GM19397 (cell line): ENCODE results near the gene MT1F.
A peak's percentile ranks its signal among the peaks of the same experiment; 100 is the strongest.

Source experiments
- ATAC-seq: cut with Tn5 transposase; IDR thresholded peaks from one replicate; pipeline ENCODE4 v1.9.1; 2021; ENCODE audit warnings: mild to moderate bottlenecking, moderate library complexity; ENCODE audit not compliant: unreplicated experiment

The MT1F gene

DNA sequence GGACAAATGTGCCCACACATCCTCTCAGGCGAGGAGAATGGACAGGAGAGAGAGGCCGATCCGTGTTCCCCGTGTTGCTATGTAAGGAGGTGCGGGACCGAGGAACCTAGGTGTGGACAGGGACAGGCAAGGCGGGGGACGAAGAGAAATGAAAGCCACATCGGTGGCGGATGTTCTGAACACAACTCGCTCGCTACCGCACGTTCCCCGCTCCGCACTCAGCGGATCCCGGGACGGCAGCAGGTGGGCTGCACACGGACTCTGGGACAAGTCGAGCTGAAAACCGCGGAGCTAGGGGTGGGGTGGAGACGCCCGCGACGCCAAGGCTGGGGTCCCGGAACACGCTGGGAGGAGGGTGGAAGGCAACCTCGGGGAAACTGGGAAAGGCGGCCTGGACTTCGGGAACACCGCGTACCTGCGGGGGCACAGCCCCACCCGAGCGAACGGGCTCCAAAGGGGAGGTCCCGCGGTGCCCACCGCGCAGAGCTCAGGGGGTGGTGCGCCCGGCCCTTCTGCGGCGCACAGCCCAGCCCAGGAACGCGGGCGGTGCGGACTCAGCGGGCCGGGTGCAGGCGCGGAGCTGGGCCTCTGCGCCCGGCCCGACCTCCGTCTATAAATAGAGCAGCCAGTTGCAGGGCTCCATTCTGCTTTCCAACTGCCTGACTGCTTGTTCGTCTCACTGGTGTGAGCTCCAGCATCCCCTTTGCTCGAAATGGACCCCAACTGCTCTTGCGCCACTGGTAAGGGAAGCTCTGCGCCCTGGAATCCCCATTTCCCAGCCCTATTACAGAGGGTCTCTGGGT, 32.4 kb upstream of the MT1F start, which contains the start of gene MT1E:
Gene MT1E, plus strand, starts transcription at position 642 of the 803 bp plus-strand sequence. Its CDS starts 71 bp downstream, at position 713.
- ATAC-seq = peak; percentile 70

- no peak for ATAC-seq
Observed at GRCh38 chr16:56625943-56626654, 31.7 kb upstream of the MT1F start.

GRCh38 chr16:56626685-56627084, 31.1 kb upstream of the MT1F start:
- ATAC-seq = no peak

DNA sequence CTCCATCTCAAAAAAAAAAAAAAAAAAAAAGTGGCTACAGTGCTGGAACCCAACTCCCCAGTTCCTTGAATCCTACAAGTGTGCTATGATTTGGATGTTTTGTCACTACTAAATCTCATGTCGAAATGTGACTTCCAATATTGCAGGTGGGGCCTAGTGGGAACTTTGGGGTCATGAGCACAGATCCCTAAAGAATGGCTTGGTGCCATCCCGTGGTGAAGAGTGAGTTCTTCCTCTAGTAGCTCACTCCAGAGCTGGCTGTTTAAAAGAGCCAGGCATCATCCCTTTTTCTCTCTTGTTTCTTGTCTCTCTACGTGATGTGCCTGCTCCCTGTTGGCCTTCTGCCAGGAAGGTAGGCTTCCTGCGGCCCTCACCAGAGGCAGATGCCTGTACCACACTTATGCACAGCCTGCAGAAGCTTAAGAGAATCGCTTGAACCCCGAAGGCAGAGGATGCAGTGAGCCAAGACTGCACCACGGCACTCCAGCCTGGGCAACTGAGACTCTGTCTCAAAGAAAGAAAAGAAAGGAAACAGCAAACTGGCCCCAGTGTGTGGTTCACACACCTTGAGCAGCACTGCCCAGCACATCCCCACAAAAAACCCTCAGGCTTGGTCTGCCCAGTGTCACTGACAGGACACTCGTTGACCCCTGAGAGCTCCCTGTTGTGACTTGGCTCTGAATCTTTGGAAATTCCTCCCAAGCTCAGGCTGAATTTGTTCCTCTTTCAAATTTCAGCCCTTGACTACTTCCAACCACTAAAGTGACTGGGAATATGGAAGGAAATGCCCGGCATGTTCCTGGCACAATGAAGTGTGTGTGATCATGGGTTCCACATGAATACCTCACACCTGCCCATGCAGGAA, 29.0 kb upstream of the MT1F start:
- no peak for ATAC-seq

DNA sequence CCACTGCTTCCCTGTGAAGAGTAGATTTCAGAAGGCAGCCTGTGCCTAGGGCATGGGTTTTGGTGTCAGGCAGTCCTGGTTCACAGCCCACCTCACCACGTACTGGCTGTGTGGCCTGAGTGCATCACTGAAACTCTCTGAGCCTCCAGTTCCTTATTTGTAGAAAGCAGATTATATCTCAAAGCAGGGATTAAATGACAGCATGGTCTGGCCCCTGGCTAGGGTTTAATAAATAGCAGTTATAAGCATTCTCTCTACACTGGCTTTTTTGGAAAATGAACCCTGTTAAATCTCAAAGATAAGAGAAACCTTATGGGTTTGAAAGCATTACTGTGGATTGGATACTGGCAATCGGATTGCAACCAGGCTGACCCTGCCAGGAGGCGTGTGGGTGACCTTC, 28.2 kb upstream of the MT1F start:
- no peak for ATAC-seq

DNA sequence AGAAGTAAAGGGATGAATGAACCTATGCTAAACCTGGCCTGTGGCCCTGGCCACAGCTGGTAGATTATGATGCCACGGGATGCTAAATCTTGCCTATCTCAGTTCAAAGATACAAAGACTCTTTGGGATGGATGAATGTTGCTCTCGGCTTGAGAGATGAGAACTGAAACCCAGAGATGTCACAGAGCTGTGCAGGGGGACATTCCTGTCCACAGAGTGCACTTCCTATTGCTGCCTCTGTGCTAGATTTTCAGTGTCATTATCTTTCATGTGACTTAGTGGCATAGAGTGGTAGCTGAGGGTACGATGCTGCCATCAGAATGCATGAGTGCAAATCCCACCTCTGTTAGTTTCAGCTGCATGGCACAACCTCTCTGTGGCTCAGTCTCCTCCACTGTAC, 27.6 kb upstream of the MT1F start:
- peak; percentile 60 for ATAC-seq

DNA sequence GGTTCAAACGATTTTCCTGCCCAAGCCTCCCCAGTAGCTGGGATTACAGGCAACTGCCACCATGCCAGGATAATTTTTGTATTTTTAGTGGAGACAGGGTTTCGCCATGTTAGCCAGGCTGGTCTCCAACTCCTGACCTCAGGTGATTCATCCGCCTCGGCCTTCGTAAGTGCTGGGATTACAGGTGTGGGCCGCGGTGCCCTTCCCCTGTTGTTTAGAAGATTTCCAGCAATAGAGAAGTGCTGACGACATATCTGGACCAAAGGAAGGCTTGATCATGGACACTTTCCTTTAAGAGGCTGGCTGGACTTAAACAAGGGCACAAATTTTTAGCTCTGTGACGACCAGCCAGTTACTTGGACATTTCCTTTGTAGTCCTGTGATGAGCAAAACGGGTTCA, 26.6 kb upstream of the MT1F start:
- no peak for ATAC-seq

DNA sequence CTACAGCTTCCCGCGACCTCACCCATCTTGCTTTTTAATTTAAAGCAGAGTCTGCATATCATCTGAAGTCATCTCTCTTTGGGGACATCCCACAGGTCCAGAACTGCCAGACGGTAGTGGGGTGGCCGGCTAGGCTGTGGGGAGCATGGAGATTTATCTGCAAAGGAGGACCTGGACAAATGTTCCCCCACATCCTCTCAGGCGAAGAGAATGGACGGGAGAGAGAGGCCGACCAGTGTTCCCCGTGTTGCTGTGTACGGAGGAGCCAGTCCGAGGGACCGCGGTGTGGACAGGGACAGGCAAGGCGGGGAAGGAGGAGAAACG, 26.0 kb upstream of the MT1F start:
- no peak for ATAC-seq

DNA sequence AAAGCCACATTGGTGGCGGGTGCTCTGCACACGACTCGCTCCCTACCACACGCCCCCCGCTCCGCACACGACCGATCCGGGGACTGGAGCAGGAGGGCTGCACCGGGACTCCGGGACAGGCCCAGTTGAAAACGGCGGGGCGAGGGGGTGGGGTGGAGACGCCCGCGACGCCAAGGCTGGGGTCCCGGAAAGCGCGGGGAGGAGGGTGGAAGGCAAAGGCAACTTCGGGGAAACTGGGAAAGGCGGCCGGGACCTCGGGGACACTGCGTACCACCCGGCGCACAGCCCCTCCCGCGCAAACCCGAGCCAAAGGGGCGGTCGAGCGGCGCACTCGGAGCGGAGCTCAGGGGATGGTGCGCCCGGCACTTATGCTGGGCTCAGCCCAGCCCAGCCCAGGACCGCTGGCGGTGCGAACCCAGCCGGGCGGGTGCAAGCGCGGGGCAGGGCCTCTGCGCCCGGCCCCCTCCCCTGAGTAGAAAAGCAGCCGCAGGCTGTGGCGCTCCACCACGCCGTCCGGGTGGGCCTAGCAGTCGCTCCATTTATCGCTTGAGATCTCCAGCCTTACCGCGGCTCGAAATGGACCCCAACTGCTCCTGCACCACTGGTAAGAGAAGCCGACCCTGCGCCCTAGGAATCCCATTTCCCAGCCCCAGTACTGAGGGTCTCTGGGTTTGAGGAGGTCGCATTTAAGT, 25.5 kb upstream of the MT1F start, which contains the start of gene MT1M:
Gene MT1M, plus strand, starts transcription at position 504 of the 692 bp plus-strand sequence. Its CDS starts 73 bp downstream, at position 577.
- ATAC-seq = no peak

DNA sequence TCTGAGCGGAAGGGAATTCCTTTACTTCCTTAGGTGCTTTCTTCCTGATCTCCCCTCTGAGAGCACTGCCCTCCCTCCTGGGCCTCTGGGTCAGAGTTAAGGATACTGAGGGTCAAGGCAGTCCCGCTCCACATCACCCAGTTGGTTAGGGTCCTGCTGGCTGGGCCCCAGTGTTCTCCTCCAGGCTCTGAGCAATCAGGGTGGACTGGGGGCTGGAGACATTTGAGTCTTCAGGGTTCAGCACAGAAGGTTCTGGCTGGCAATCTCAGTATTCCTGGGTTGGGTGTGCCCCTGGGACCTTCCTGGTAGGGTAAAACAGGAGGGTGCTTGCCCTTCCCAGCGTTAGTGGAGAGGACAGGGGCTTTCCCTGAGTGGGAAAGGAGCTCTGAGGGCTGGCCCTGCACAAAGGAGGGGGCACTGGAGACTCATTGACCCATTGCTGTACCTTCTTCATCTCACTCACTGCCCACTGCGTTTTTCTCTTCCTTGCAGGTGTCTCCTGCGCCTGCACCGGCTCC, 24.9 kb upstream of the MT1F start:
- no peak for ATAC-seq

- no peak for ATAC-seq
Observed at GRCh38 chr16:56633535-56633934, 24.2 kb upstream of the MT1F start.

- ATAC-seq = no peak
Observed at GRCh38 chr16:56634715-56635440, 22.9 kb upstream of the MT1F start.

DNA sequence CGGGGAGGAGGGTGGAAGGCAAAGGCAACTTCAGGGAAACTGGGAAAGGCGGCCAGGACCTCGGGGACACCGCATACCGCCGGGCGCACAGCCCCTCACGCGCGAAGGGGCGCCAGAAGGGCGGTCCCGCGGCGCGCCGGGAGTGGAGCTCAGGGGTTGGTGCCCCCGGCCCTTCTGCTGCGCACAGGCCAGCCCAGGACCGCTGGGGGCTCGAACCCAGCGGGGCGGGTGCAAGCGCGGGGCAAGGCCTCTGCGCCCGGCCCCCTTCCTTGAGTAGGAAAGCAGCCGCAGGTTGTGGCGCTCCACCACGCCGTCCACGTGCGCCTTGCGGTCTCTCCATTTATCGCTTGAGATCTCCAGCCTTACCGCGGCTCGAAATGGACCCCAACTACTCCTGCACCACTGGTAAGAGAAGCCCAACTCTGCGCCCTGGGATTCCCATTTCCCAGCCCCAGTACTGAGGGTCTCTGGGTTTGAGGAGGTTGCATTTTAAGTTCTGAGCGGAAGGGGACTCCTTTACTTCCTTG, 22.3 kb upstream of the MT1F start:
- no peak for ATAC-seq

GRCh38 chr16:56636616-56637413, 20.9 kb upstream of the MT1F start:
- no peak for ATAC-seq

DNA sequence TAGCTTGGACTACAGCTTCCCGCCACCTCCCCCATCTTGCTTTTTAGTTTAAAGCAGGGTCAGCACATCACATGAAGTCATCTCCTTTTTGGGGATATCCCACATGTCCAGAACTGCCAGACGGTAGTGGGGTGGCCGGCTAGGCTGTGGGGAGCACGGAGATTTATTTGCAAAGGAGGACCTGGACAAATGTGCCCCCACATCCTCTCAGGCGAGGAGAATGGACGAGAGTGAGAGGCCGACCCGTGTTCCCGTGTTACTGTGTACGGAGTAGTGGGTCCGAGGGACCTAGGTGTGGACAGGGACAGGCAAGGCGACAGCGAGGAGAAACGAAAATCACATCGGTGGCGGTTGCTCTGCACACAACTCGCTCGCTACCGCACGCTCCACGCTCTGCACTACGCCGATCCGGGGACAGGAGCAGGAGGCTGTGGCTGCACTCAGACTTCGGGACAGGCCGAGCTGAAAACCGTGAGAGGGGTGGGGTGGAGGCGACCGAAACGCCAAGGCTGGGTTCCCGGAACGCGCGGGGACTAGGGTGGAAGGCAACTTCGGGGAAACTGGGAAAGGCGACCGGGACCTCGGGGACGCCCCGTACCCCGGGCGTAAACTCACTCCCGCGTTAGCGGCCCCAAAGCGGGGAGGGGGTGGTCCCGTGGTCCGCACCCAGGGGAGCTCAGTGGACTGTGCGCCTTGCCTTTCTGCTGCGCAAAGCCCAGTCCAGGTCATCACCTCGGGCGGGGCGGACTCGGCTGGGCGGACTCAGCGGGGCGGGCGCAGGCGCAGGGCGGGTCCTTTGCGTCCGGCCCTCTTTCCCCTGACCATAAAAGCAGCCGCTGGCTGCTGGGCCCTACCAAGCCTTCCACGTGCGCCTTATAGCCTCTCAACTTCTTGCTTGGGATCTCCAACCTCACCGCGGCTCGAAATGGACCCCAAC, 19.7 kb upstream of the MT1F start, which contains the start of gene MT1A:
Gene MT1A, plus strand, starts transcription at position 853 of the 937 bp plus-strand sequence. Its CDS starts 73 bp downstream, at position 926.
- ATAC-seq = no peak

GRCh38 chr16:56639045-56639444, 18.7 kb upstream of the MT1F start:
- ATAC-seq = no peak

GRCh38 chr16:56640076-56640475, 17.7 kb upstream of the MT1F start:
- ATAC-seq = no peak

DNA sequence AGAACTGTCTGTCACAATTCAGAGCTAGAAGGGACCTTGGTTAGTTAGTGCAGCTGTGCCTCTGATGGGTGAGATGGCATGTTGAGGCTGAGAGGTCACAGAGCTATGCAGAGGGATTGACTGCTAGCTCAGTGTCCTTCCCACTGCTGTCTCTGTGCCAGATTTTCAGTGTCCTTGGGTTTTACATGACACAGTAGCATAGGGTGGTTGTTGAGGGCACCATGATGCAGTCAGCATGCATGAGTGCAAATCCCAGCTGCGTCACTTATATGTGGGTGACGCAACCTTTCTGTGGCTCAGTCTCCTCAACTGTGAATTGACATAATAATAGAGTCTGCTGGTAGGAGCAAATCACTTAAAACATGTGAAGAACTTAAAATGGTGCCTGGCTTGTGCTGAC, 16.6 kb upstream of the MT1F start:
- ATAC-seq = no peak
